HEK293 (cell line): ENCODE results near the gene PAPSS1.

Experiments
- CTCF ChIA-PET: fragments of 350-600 bp; formaldehyde crosslinking; extraction: SDS; loops from one replicate; lab custom pipeline; 2021; ENCODE audit warnings: antibody characterized with exemption; lab: Yijun Ruan, JAX
- POLR2A ChIA-PET: fragments of 300-600 bp; formaldehyde crosslinking; extraction: SDS; loops from one replicate; lab custom pipeline; 2020; ENCODE audit warnings: antibody characterized with exemption, inconsistent platforms; lab: Yijun Ruan, JAX
- H3K27ac ChIP-seq: fragments of 200-500 bp; sonication (Bioruptor generic); 2 replicates; pipeline ENCODE4 v1.5.1; 2014; ENCODE audit warnings: low read depth, low read length, control low read depth, inconsistent platforms; ENCODE audit errors: extremely low read depth
- H3K36me3 ChIP-seq, 2 experiments: fragments of 200-500 bp in 1 of 2; sonication (Bioruptor generic) in 1 of 2; 1 replicate in 1 of 2; 2 replicates in 1 of 2; pipeline ENCODE4 v1.5.1; 2014 to 2017; ENCODE audit warnings: inconsistent platforms in 2 of 2, low read length in 2 of 2; ENCODE audit not compliant: control insufficient read depth in 2 of 2, insufficient read depth in 1 of 2
- H3K4me1 ChIP-seq: fragments of 200-500 bp; sonication (Bioruptor generic); 2 replicates; pipeline ENCODE4 v1.5.1; 2014; ENCODE audit warnings: mild to moderate bottlenecking, low read length, inconsistent platforms; ENCODE audit not compliant: control insufficient read depth, insufficient read depth
- H3K4me3 ChIP-seq: 2 replicates; pipeline ENCODE4 v1.5.1; 2011; ENCODE audit warnings: low read depth, mild to moderate bottlenecking, control low read depth, low read length, moderate library complexity
- H3K9me3 ChIP-seq: fragments of 200-500 bp; sonication (Bioruptor generic); 2 replicates; pipeline ENCODE4 v1.5.1; 2014; ENCODE audit warnings: low read depth, low read length, inconsistent platforms; ENCODE audit not compliant: control insufficient read depth, insufficient read depth
- EGR2 ChIP-seq: fragments of 450-650 bp; formaldehyde crosslinking; IDR thresholded peaks from 2 replicates; pipeline ENCODE4 v1.5.1; 2016; ENCODE audit warnings: low read depth, missing biosample characterization, missing genetic modification characterization
- FEZF1 ChIP-seq: fragments of 450-650 bp; formaldehyde crosslinking; IDR thresholded peaks from 2 replicates; pipeline ENCODE4 v1.5.1; 2016; ENCODE audit warnings: missing biosample characterization, missing genetic modification characterization
- GLI4 ChIP-seq: fragments of 450-650 bp; formaldehyde crosslinking; IDR thresholded peaks from 2 replicates; pipeline ENCODE4 v1.5.1; 2016; ENCODE audit warnings: missing biosample characterization, missing genetic modification characterization
- GLIS1 ChIP-seq: fragments of 450-650 bp; formaldehyde crosslinking; IDR thresholded peaks from 2 replicates; pipeline ENCODE4 v1.5.1; 2016; ENCODE audit warnings: missing biosample characterization, missing genetic modification characterization
- HOXD13 ChIP-seq: sonication (generic); formaldehyde crosslinking; IDR thresholded peaks from 2 replicates; pipeline ENCODE4 v1.8.0; 2022; ENCODE audit warnings: missing genetic modification reagents, borderline replicate concordance
- IKZF3 ChIP-seq: fragments of 450-650 bp; IDR thresholded peaks from 2 replicates; pipeline ENCODE4 v1.5.0; 2018; ENCODE audit warnings: missing biosample characterization, mild to moderate bottlenecking, missing genetic modification characterization, moderate library complexity
- INSM2 ChIP-seq: fragments of 450-650 bp; formaldehyde crosslinking; IDR thresholded peaks from 2 replicates; pipeline ENCODE4 v1.5.1; 2016; ENCODE audit warnings: missing biosample characterization, missing genetic modification characterization
- SCRT2 ChIP-seq: fragments of 450-650 bp; formaldehyde crosslinking; IDR thresholded peaks from 2 replicates; pipeline ENCODE4 v1.5.1; 2016; ENCODE audit warnings: missing biosample characterization, missing genetic modification characterization
- SP3 ChIP-seq: fragments of 450-650 bp; formaldehyde crosslinking; IDR thresholded peaks from 2 replicates; pipeline ENCODE4 v1.5.1; 2016; ENCODE audit warnings: missing biosample characterization, missing genetic modification characterization
- SP7 ChIP-seq: fragments of 450-650 bp; formaldehyde crosslinking; IDR thresholded peaks from 2 replicates; pipeline ENCODE4 v1.5.1; 2016; ENCODE audit warnings: missing biosample characterization, missing genetic modification characterization
- TSHZ1 ChIP-seq: fragments of 450-650 bp; formaldehyde crosslinking; IDR thresholded peaks from 2 replicates; pipeline ENCODE4 v1.5.1; 2016; ENCODE audit warnings: missing biosample characterization, missing genetic modification characterization, borderline replicate concordance
- WT1 ChIP-seq: fragments of 450-650 bp; formaldehyde crosslinking; IDR thresholded peaks from 2 replicates; pipeline ENCODE4 v1.5.1; 2016; ENCODE audit warnings: missing biosample characterization, missing genetic modification characterization
- ZBTB26 ChIP-seq: fragments of 450-650 bp; formaldehyde crosslinking; optimal IDR thresholded peaks from 2 replicates; pipeline ENCODE3; 2016; ENCODE audit warnings: missing biosample characterization, mild to moderate bottlenecking, missing genetic modification characterization
- ZBTB6 ChIP-seq: fragments of 450-650 bp; formaldehyde crosslinking; IDR thresholded peaks from 2 replicates; pipeline ENCODE4 v1.5.1; 2017; ENCODE audit warnings: missing biosample characterization, missing genetic modification characterization
- ZEB2 ChIP-seq: fragments of 450-650 bp; formaldehyde crosslinking; IDR thresholded peaks from 2 replicates; pipeline ENCODE4 v1.5.1; 2016; ENCODE audit warnings: missing biosample characterization, missing genetic modification characterization
- ZNF10 ChIP-seq: fragments of 450-650 bp; formaldehyde crosslinking; IDR thresholded peaks from 2 replicates; pipeline ENCODE4 v1.5.1; 2017; ENCODE audit warnings: missing biosample characterization, missing genetic modification characterization
- ZNF157 ChIP-seq: fragments of 450-650 bp; formaldehyde crosslinking; IDR thresholded peaks from 2 replicates; pipeline ENCODE4 v1.5.1; 2016; ENCODE audit warnings: missing biosample characterization, missing genetic modification characterization
- ZNF223 ChIP-seq: fragments of 450-650 bp; formaldehyde crosslinking; IDR thresholded peaks from 2 replicates; pipeline ENCODE4 v1.5.1; 2016; ENCODE audit warnings: missing biosample characterization, missing genetic modification characterization
- ZNF354C ChIP-seq: fragments of 450-650 bp; formaldehyde crosslinking; IDR thresholded peaks from 2 replicates; pipeline ENCODE4 v1.5.1; 2016; ENCODE audit warnings: missing biosample characterization, missing genetic modification characterization, low read depth, borderline replicate concordance
- ZNF366 ChIP-seq: fragments of 450-650 bp; formaldehyde crosslinking; conservative IDR thresholded peaks from 2 replicates; pipeline ENCODE4 v1.5.1; 2016; ENCODE audit warnings: missing biosample characterization, missing genetic modification characterization
- ZNF391 ChIP-seq: fragments of 450-650 bp; formaldehyde crosslinking; IDR thresholded peaks from 2 replicates; pipeline ENCODE4 v1.5.1; 2016; ENCODE audit warnings: low read depth, missing biosample characterization, missing genetic modification characterization, borderline replicate concordance
- ZNF394 ChIP-seq: fragments of 450-650 bp; formaldehyde crosslinking; IDR thresholded peaks from 2 replicates; pipeline ENCODE4 v1.5.1; 2016; ENCODE audit warnings: missing biosample characterization, missing genetic modification characterization, mild to moderate bottlenecking, moderate library complexity, borderline replicate concordance
- ZNF433 ChIP-seq: fragments of 450-650 bp; formaldehyde crosslinking; IDR thresholded peaks from 2 replicates; pipeline ENCODE4 v1.5.1; 2016; ENCODE audit warnings: missing biosample characterization, missing genetic modification characterization, low read depth
- ZNF473 ChIP-seq: fragments of 450-650 bp; formaldehyde crosslinking; IDR thresholded peaks from 2 replicates; pipeline ENCODE4 v1.5.1; 2017; ENCODE audit warnings: missing biosample characterization, missing genetic modification characterization
- ZNF488 ChIP-seq: fragments of 450-650 bp; formaldehyde crosslinking; IDR thresholded peaks from 2 replicates; pipeline ENCODE4 v1.5.1; 2016; ENCODE audit warnings: missing biosample characterization, missing genetic modification characterization
- ZNF501 ChIP-seq: fragments of 450-650 bp; formaldehyde crosslinking; IDR thresholded peaks from 2 replicates; pipeline ENCODE4 v1.5.1; 2016; ENCODE audit warnings: missing biosample characterization, missing genetic modification characterization
- ZNF544 ChIP-seq: fragments of 450-650 bp; formaldehyde crosslinking; IDR thresholded peaks from 2 replicates; pipeline ENCODE4 v1.5.0; 2017; ENCODE audit warnings: missing biosample characterization, missing genetic modification characterization
- ZNF585B ChIP-seq: fragments of 450-650 bp; formaldehyde crosslinking; IDR thresholded peaks from 2 replicates; pipeline ENCODE4 v1.5.1; 2016; ENCODE audit warnings: missing biosample characterization, missing genetic modification characterization
- ZNF658 ChIP-seq: fragments of 450-650 bp; formaldehyde crosslinking; IDR thresholded peaks from 2 replicates; pipeline ENCODE4; 2016; ENCODE audit warnings: missing biosample characterization, missing genetic modification characterization
- ZSCAN16 ChIP-seq: fragments of 450-650 bp; formaldehyde crosslinking; IDR thresholded peaks from 2 replicates; pipeline ENCODE4 v1.5.1; 2016; ENCODE audit warnings: missing biosample characterization, missing genetic modification characterization
- ZXDB ChIP-seq: fragments of 450-650 bp; formaldehyde crosslinking; IDR thresholded peaks from 2 replicates; pipeline ENCODE4 v1.5.1; 2016; ENCODE audit warnings: missing biosample characterization, missing genetic modification characterization

The PAPSS1 gene

GRCh38 chr4:107719922-107720722, at the start of gene PAPSS1:
TSS of gene PAPSS1 (minus strand) at chr4:107720234. CDS start at chr4:107720179, 55 bp downstream.
- CTCF ChIA-PET, result interaction anchor here (0.6 to 3.2 kb wide), 5 partner anchors 16 to 1403 kb away, joined by 3 to 20 read pairs (median 3); no protein-coding TSS in a partner anchor
- Histone ChIP-seq H3K27ac (peak within 1 kb of the TSS; percentile 71), H3K4me1 (peaks cover 6% of the 10 kb centered on the region), H3K4me3 (peak within 1 kb of the TSS; percentile 91), H3K36me3 (no peaks in the 10 kb centered on the region), H3K9me3 (no peaks in the 10 kb centered on the region)
- POLR2A ChIA-PET, result interaction anchor here (0.7 to 1.6 kb wide), 6 partner anchors 11 to 120 kb away, joined by 3 to 9 read pairs (median 6); no protein-coding TSS in a partner anchor
- TF ChIP-seq ZNF473 (tag by site-specific recombination), result no peak
- TF ChIP-seq ZNF658 (tag by site-specific recombination), result no peak
- TF ChIP-seq ZNF585B, result no peak
- TF ChIP-seq IKZF3 (tag by site-specific recombination), result peak; percentile 78
- TF ChIP-seq ZNF366 (tag by site-specific recombination), result peak; percentile 80
- TF ChIP-seq ZEB2 (tag by site-specific recombination), result 0 out of 2 replicates have a peak, but pooled peaks have one; percentile 34
- TF ChIP-seq SCRT2 (tag by site-specific recombination), result no peak
- no peak for TF ChIP-seq ZBTB6 (tag by site-specific recombination)
- peak; percentile 59; the same call in 1 of the 2 replicates for TF ChIP-seq ZNF10 (tag by site-specific recombination)
- peak; percentile 1; the same call in 1 of the 2 replicates for TF ChIP-seq ZNF394 (tag by site-specific recombination)
- TF ChIP-seq ZNF223 (tag by site-specific recombination), result no peak
- no peak for TF ChIP-seq ZNF157 (tag by site-specific recombination)
- TF ChIP-seq SP3 (tag by site-specific recombination), result peak; percentile 81
- TF ChIP-seq ZSCAN16 (tag by site-specific recombination), result no peak
- TF ChIP-seq ZNF544 (tag by site-specific recombination), result no peak
- no peak for TF ChIP-seq TSHZ1 (tag by site-specific recombination)
- TF ChIP-seq GLIS1 (tag by site-specific recombination), result peak; percentile 57
- TF ChIP-seq INSM2 (tag by site-specific recombination), result no peak
- no peak for TF ChIP-seq FEZF1 (tag by site-specific recombination)
- peak; percentile 15; the same call in 1 of the 2 replicates for TF ChIP-seq SP7 (tag by site-specific recombination)
- no peak for TF ChIP-seq ZNF391
- TF ChIP-seq ZNF354C, result no peak
- peak; percentile 71; the same call in 1 of the 2 replicates for TF ChIP-seq ZNF501 (tag by site-specific recombination)
- TF ChIP-seq ZXDB (tag by site-specific recombination), result no peak
- TF ChIP-seq GLI4 (tag by site-specific recombination), result no peak
- TF ChIP-seq WT1, result peak; percentile 50
- TF ChIP-seq ZNF433, result no peak
- no peak for TF ChIP-seq ZNF488 (tag by site-specific recombination)
- no peak for TF ChIP-seq HOXD13
- TF ChIP-seq ZBTB26 (tag by site-specific recombination), result peak; percentile 96
- peak; percentile 89 for TF ChIP-seq EGR2
